Ishikawa (cell line): ENCODE measurements around the gene TNFSF4.

Experiments
- CEBPB ChIP-seq: IDR thresholded peaks from 2 replicates; pipeline ENCODE4 v1.6.1; 2012
- CREB1 ChIP-seq: IDR thresholded peaks from 2 replicates; pipeline ENCODE4 v1.6.1; 2012; ENCODE audit warnings: low read depth
- EGR1 ChIP-seq: IDR thresholded peaks from 2 replicates; pipeline ENCODE4 v1.6.1; 2012
- EP300 ChIP-seq: IDR thresholded peaks from 2 replicates; pipeline ENCODE4 v1.6.1; 2012; ENCODE audit warnings: borderline replicate concordance
- FOXM1 ChIP-seq: IDR thresholded peaks from 2 replicates; pipeline ENCODE4 v1.6.1; 2012; ENCODE audit warnings: low read depth, borderline replicate concordance
- NFIC ChIP-seq: IDR thresholded peaks from 2 replicates; pipeline ENCODE4 v1.6.1; 2012
- RAD21 ChIP-seq: IDR thresholded peaks from 2 replicates; pipeline ENCODE4 v1.6.1; 2012; ENCODE audit warnings: low read depth
- TAF1 ChIP-seq: IDR thresholded peaks from 2 replicates; pipeline ENCODE4 v1.6.1; 2012; ENCODE audit warnings: low read depth, mild to moderate bottlenecking
- TCF12 ChIP-seq: IDR thresholded peaks from 2 replicates; pipeline ENCODE4 v1.6.1; 2012; ENCODE audit warnings: low read depth
- TEAD4 ChIP-seq: IDR thresholded peaks from 2 replicates; pipeline ENCODE4 v1.6.1; 2012
- YY1 ChIP-seq: IDR thresholded peaks from 2 replicates; pipeline ENCODE4 v1.6.1; 2012; ENCODE audit warnings: low read depth
- ZBTB7A ChIP-seq: IDR thresholded peaks from 2 replicates; pipeline ENCODE4 v1.6.1; 2012; ENCODE audit warnings: low read depth
- TF ChIP-seq, protein P1 (sequence below): IDR thresholded peaks from 2 replicates; pipeline ENCODE4 v1.6.1; 2012
- TF ChIP-seq, protein P2 (sequence below): IDR thresholded peaks from 2 replicates; pipeline ENCODE4 v1.6.1; 2012
- TF ChIP-seq, protein P3 (sequence below): IDR thresholded peaks from 2 replicates; pipeline ENCODE4 v1.6.1; 2012; ENCODE audit warnings: low read depth, mild to moderate bottlenecking

Gene TNFSF4

DNA sequence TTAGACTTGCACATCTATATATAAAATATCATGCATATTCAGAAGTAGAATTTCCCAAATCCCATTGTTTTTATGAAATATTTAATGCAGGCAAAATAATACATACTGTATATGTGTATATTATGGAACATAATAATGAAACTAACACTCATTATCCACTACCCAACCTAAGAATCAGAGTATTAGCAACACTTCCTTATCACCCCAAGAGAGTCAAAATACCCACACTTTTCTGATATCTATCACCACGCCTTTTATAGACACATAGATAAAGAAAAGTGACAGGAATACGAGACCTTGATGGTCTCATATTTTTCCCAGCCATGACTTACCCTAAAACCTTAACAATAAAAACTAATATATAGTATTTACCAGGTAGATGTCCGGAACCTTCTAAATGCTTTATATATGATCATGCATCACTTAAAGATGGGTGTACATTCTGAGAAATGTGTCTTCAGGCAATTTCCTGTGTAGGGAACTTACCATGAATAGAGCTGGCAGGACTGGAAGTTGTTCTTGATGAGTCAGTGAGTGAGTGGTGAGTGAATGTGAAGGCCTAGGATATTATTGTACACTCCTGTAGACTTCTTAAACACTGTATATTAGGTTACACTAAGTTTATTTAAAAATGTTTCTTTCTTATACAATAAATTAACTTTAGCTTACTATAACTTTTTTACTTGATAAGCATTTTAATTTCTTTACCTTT, 45.5 kb downstream of the TNFSF4 start:
- TF ChIP-seq EGR1 (no peak), CEBPB (no peak), TEAD4 (no peak), CREB1 (no peak), YY1 (no peak), ZBTB7A (no peak), FOXM1 (no peak), TAF1 (no peak), NFIC (no peak), TCF12 (no peak), RAD21 (no peak)
- TF ChIP-seq, protein P1, sequence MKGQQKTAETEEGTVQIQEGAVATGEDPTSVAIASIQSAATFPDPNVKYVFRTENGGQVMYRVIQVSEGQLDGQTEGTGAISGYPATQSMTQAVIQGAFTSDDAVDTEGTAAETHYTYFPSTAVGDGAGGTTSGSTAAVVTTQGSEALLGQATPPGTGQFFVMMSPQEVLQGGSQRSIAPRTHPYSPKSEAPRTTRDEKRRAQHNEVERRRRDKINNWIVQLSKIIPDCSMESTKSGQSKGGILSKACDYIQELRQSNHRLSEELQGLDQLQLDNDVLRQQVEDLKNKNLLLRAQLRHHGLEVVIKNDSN: no peak
- TF ChIP-seq, protein P2, sequence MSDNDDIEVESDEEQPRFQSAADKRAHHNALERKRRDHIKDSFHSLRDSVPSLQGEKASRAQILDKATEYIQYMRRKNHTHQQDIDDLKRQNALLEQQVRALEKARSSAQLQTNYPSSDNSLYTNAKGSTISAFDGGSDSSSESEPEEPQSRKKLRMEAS: no peak
- TF ChIP-seq, protein P3, sequence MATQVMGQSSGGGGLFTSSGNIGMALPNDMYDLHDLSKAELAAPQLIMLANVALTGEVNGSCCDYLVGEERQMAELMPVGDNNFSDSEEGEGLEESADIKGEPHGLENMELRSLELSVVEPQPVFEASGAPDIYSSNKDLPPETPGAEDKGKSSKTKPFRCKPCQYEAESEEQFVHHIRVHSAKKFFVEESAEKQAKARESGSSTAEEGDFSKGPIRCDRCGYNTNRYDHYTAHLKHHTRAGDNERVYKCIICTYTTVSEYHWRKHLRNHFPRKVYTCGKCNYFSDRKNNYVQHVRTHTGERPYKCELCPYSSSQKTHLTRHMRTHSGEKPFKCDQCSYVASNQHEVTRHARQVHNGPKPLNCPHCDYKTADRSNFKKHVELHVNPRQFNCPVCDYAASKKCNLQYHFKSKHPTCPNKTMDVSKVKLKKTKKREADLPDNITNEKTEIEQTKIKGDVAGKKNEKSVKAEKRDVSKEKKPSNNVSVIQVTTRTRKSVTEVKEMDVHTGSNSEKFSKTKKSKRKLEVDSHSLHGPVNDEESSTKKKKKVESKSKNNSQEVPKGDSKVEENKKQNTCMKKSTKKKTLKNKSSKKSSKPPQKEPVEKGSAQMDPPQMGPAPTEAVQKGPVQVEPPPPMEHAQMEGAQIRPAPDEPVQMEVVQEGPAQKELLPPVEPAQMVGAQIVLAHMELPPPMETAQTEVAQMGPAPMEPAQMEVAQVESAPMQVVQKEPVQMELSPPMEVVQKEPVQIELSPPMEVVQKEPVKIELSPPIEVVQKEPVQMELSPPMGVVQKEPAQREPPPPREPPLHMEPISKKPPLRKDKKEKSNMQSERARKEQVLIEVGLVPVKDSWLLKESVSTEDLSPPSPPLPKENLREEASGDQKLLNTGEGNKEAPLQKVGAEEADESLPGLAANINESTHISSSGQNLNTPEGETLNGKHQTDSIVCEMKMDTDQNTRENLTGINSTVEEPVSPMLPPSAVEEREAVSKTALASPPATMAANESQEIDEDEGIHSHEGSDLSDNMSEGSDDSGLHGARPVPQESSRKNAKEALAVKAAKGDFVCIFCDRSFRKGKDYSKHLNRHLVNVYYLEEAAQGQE: no peak

DNA sequence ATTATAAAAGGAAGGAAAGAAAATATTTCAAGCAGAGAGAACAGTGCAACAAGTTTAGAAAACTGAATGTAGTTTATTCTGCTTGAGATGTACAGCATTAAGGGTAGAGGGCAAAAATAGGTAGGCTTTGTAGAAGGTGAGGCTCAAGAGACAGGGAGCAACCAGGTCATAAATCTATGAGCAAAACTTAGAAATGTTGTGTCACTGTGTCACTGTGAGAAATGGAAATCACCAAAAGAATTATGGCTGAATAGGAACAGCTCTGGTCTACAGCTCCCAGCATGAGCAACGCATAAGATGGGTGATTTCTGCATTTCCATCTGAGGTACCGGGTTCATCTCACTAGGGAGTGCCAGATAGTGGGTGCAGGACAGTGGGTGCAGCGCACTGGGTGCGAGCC, 53.6 kb downstream of the TNFSF4 start:
- no peak for TF ChIP-seq CEBPB
- no peak for TF ChIP-seq ZBTB7A
- TF ChIP-seq EP300: no peak
- TF ChIP-seq NFIC: no peak
- no peak for TF ChIP-seq RAD21
- TF ChIP-seq, protein P2: no peak
- no peak for TF ChIP-seq FOXM1

DNA sequence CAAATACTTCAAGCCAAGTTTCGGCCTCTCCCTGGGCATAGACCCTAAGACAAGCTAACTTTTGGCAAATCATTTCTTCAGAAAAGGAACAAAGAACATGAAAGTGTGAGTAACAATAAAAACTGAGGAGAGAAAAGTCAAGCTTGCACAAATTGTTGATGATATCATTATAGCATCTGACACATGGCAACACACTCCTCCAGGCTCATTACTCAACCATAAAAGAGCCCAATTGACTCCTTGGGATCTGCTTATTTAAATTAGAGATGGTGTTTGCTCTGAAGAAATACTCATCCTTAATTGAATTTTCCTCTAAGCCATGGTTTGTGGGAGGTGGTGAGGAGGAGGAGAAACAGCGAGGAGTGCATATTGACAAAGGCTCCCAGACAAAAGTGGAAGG, 54.5 kb downstream of the TNFSF4 start:
- TF ChIP-seq ZBTB7A: no peak
- TF ChIP-seq EGR1: no peak
- TF ChIP-seq TAF1: no peak
- no peak for TF ChIP-seq TCF12
- no peak for TF ChIP-seq CEBPB
- TF ChIP-seq NFIC: no peak
- TF ChIP-seq, protein P3: no peak
- TF ChIP-seq YY1: no peak
- no peak for TF ChIP-seq TEAD4
- no peak for TF ChIP-seq EP300
- TF ChIP-seq RAD21: no peak
- no peak for TF ChIP-seq FOXM1
- TF ChIP-seq, protein P2: no peak
- TF ChIP-seq CREB1: no peak
- TF ChIP-seq, protein P1: no peak

DNA sequence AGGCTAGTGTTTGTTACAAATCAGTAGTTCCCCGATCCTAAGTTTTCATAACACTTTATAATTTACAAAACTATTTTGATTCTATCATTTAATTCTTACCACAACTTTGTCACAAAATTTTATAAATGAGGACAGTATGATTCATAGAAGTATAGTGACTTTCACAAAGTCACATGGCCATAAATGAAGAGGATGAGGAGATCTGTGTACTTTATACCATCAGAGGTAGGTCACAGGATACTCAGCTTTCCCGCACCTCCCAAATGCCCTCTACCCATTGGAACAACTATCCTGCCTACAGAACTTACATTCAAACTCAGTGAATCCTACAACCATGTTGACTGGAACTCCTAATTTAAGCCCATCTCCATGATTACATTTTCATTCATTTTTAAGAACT, 56.3 kb downstream of the TNFSF4 start:
- TF ChIP-seq RAD21 (no peak), CEBPB (no peak)

DNA sequence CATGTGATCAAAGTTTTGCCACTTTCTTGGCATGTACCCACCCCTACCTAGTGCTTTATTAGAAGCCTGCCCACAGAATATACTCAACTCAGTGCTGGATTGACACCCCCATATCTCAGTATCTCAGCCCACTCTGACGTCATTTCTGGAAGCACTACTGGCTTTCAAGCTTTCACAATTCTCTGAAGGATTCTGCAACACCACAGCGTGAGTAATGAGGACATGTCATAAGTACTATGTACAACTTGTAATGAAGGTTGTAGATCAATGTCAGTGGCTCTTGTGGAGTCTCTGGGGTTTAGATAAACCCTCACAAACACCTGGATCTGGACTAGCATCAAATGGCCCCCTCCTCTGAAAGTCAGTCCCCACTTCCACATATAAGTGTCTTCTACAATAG, 57.2 kb downstream of the TNFSF4 start:
- TF ChIP-seq CREB1 (no peak), YY1 (no peak), EGR1 (no peak), FOXM1 (no peak), NFIC (no peak), EP300 (no peak)

DNA sequence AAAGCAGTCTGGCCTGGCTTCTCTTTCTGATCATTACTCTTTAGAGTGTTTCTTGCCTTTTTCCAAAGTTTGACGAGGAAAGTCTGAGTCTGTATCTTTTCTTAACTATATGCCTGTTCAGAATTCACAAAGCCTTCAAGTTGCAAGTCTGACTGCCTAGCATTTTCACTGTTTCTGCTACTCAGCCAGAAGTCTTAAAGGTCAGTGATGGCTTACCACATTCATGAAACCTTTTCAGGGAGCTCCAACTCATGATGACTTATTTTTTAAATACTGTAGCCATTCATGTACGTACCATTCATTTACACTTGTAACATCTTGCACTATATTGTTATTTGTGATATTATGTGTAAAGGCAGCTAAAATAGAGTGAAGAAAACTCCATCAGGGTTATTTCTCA, 58.2 kb downstream of the TNFSF4 start:
- TF ChIP-seq YY1 (no peak), ZBTB7A (no peak), TEAD4 (no peak), FOXM1 (no peak)
